ENCODE measurements around the gene PLEKHB1.

- TF ChIP-seq CTCF (optimal IDR thresholded peaks at IDR 0.05 in 1 of 3, IDR thresholded peaks at IDR 0.05 in 1 of 3, conservative IDR thresholded peaks at IDR 0.05 in 1 of 3; ENCODE audit: extremely low read depth in 1 of 3, insufficient read depth in 2 of 3, low read length in 3 of 3), result peak; percentile 96 to 99 (median 98)
- no peak for TF ChIP-seq EZH2 (IDR thresholded peaks at IDR 0.05; ENCODE audit: low read length)
Observed at GRCh38 chr11:73661035-73661628, 14.8 kb downstream of the PLEKHB1 start.

All from keratinocyte (primary cell).